HFFc6 (cell line): Measurements from ENCODE around the gene ZNF3. TPM values are rescaled to one million over a fixed set of nuclear protein-coding genes. Genes with fewer than 3 reads are reported as not detected.
"Not testable (repeated sequence)": the region's sequence is repeated elsewhere in the genome, so short reads cannot be mapped to it uniquely, and the experiment has no call there.

Experiments used
- DNase-seq: peaks from one replicate; pipeline ENCODE4 v3.0.0-alpha.2; 2018
- H3K27ac Mint-ChIP-seq: 2 replicates; pipeline ENCODE4 v1.8.0; 2020; ENCODE audit warnings: mild to moderate bottlenecking, mixed read lengths
- H3K27me3 Mint-ChIP-seq: 2 replicates; pipeline ENCODE4 v1.8.0; 2021; ENCODE audit warnings: mild to moderate bottlenecking, moderate library complexity, mixed read lengths; ENCODE audit not compliant: insufficient read depth
- H3K36me3 Mint-ChIP-seq: 2 replicates; pipeline ENCODE4 v1.8.0; 2021; ENCODE audit warnings: low read depth, mixed read lengths
- H3K4me1 Mint-ChIP-seq: 2 replicates; pipeline ENCODE4 v1.8.0; 2020; ENCODE audit warnings: low read depth, mixed read lengths
- H3K4me3 Mint-ChIP-seq: 2 replicates; pipeline ENCODE4 v1.8.0; 2020; ENCODE audit warnings: mild to moderate bottlenecking, moderate library complexity, mixed read lengths
- H3K9me3 Mint-ChIP-seq: 2 replicates; pipeline ENCODE4 v1.8.0; 2020; ENCODE audit warnings: mild to moderate bottlenecking, mixed read lengths
- long read RNA-seq: library from polyadenylated mRNA; unstranded; transcript quantifications from one replicate; pipeline ENCODE4 v2.0.0, GENCODE V29; 2019
- total RNA-seq, 6 experiments: library from RNA; stranded (reverse); fragmentation: NEBNext Ultra II Directional; extraction: Animal tissue kit (Norgen Biotek cat#: 25700); gene quantifications; 2 replicates in 1 of 6; 3 replicates in 5 of 6; pipeline ENCODE4 v1.2.3, GENCODE V29; 2021
- TF ChIP-seq, protein P1 (sequence below): fragments of 200-600 bp; sonication (generic); IDR thresholded peaks from 2 replicates; pipeline ENCODE4 v1.5.0; 2021; ENCODE audit warnings: antibody characterized with exemption, mild to moderate bottlenecking

Gene ZNF3
- total RNA-seq: 10 to 100 TPM; 16.5 to 19.4 (median 18.3) TPM
- long read RNA-seq, partial matches to known transcripts: 0 of 7 reads
- long read RNA-seq, other reads (novel, unspliced or antisense): 4 of 7 reads

DNA sequence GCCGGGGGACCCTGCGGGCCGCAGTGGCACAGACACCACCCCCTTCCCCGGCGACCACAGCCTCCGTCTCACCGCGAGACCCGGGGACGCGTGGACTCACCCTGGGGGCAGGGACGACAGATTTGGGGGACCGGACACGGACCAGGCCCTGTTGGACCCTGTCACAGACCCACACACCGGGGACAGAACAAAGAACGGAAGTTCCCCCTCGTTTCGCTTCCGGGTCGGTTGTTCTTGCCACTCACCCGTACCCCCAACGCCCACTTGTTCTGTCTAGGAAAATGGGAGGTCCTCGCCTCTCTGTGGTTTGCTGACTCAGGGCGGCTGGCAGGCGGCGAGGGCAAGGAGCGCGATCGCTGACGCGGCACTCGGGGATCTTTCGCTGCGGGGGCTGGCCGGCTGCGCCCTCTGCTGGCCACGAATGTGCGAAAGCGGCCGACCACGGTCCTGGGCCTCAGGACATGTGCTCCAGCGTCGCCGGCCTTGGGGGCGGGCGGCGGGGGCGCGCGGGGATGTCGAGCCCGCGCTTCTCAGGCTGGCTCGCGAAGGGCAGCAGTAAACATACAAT, at the start of gene ZNF3:
TSS of gene ZNF3 (minus strand) at position 189 of the 568 bp plus-strand sequence. CDS start 4,366 bp downstream, outside the sequence.
- Mint-ChIP-seq H3K4me3 (peak within 1 kb of the TSS; percentile 97), H3K9me3 (no peaks in the 10 kb centered on the region), H3K27ac (peak within 1 kb of the TSS; percentile 87), H3K27me3 (no peaks in the 10 kb centered on the region), H3K36me3 (peaks cover 28% of the 10 kb centered on the region), H3K4me1 (peaks cover 45% of the 10 kb centered on the region)
- TF ChIP-seq, protein P1, sequence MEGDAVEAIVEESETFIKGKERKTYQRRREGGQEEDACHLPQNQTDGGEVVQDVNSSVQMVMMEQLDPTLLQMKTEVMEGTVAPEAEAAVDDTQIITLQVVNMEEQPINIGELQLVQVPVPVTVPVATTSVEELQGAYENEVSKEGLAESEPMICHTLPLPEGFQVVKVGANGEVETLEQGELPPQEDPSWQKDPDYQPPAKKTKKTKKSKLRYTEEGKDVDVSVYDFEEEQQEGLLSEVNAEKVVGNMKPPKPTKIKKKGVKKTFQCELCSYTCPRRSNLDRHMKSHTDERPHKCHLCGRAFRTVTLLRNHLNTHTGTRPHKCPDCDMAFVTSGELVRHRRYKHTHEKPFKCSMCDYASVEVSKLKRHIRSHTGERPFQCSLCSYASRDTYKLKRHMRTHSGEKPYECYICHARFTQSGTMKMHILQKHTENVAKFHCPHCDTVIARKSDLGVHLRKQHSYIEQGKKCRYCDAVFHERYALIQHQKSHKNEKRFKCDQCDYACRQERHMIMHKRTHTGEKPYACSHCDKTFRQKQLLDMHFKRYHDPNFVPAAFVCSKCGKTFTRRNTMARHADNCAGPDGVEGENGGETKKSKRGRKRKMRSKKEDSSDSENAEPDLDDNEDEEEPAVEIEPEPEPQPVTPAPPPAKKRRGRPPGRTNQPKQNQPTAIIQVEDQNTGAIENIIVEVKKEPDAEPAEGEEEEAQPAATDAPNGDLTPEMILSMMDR: peak; percentile 98
- DNase-seq: peak; percentile 99

- peaks cover 6% of the 10 kb centered on the region for H3K27me3 Mint-ChIP-seq
- TF ChIP-seq, protein P1: peak; percentile 90
- H3K27ac Mint-ChIP-seq: no peak overlapping the region
- peak overlapping the region; percentile 72 for H3K4me3 Mint-ChIP-seq
- H3K36me3 Mint-ChIP-seq: no peaks in the 10 kb centered on the region
- DNase-seq: no peak
- no peaks in the 10 kb centered on the region for H3K9me3 Mint-ChIP-seq
- peaks cover 23% of the 10 kb centered on the region for H3K4me1 Mint-ChIP-seq
Measured at GRCh38 chr7:100130608-100131453, 49.3 kb upstream of the ZNF3 start.

GRCh38 chr7:100130220-100130607, 48.7 kb upstream of the ZNF3 start:
- not testable (repeated sequence) for H3K4me3 Mint-ChIP-seq, H3K27me3 Mint-ChIP-seq, H3K9me3 Mint-ChIP-seq, H3K27ac Mint-ChIP-seq, DNase-seq, H3K36me3 Mint-ChIP-seq
- peaks cover 23% of the 10 kb centered on the region for H3K4me1 Mint-ChIP-seq

GRCh38 chr7:100128637-100128963, 47.1 kb upstream of the ZNF3 start:
- H3K27ac Mint-ChIP-seq: 0 out of 2 replicates have a peak overlapping the region, but pooled peaks have one; percentile 76
- H3K36me3 Mint-ChIP-seq: no peaks in the 10 kb centered on the region; the same call in 1 of the 2 replicates
- no peak for DNase-seq
- peak overlapping the region; percentile 84 for H3K4me3 Mint-ChIP-seq
- H3K4me1 Mint-ChIP-seq: peaks cover 23% of the 10 kb centered on the region
- H3K9me3 Mint-ChIP-seq: no peaks in the 10 kb centered on the region
- TF ChIP-seq, protein P1: no peak
- peaks cover 6% of the 10 kb centered on the region for H3K27me3 Mint-ChIP-seq

DNA sequence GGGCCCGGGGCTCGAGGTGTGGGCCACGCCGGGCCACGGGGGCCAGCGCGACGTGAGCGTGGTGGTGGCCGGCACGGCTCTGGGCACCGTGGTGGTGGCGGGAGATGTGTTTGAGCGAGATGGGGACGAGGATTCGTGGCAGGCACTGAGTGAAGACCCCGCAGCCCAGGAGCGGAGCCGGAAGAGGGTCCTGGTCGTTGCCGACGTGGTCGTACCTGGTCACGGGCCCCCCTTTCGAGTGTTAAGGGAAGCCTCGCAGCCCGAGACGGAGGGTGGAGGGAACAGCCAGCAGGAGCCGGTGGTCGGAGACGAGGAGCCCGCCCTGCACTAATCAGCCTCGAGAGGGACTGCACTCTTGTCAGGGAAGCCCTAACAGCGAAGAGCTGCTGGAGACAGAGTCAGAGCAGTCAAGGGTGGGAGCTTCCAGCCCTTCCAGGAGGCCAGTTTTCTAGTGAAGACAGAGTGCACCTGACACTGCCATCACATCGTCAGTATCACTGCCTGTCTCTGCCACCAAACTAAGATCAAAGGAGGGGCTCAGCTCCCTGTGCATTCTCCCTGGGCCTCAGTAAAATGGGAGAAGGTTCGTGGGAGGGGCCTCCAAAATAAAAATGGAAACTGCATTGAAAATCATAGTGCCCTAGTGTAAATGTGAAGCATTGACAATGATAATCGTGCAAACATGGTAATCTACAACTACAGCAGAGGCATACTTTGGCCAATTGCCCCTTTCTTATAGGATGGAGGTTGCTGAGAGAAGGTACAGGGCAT, 46.5 kb upstream of the ZNF3 start:
- H3K27ac Mint-ChIP-seq: peak overlapping the region; percentile 76
- H3K4me1 Mint-ChIP-seq: peaks cover 23% of the 10 kb centered on the region
- H3K36me3 Mint-ChIP-seq: no peaks in the 10 kb centered on the region; the same call in 1 of the 2 replicates
- no peaks in the 10 kb centered on the region for H3K9me3 Mint-ChIP-seq
- peak; percentile 14 for DNase-seq
- H3K4me3 Mint-ChIP-seq: peak overlapping the region; percentile 84
- TF ChIP-seq, protein P1: no peak; the same call in 1 of the 2 replicates
- H3K27me3 Mint-ChIP-seq: peaks cover 6% of the 10 kb centered on the region
